Thyroid gland (tissue), 4 donors: ENCODE results near the gene MPIG6B. TPM values are rescaled to one million over a fixed set of nuclear protein-coding genes. Genes with fewer than 3 reads are reported as not detected.
A peak's percentile ranks its signal among the peaks of the same experiment; 100 is the strongest.

Source experiments
- DNase-seq, 2 donors: peaks; one replicate each; pipeline ENCODE4 v3.0.0-alpha.2; 2019
- H3K27ac ChIP-seq, 3 donors: fragments of 200-600 bp; sonication (generic); 1 replicate in 2 of 3; 2 replicates in 1 of 3; pipeline ENCODE4 v1.5.1; 2016 to 2019; ENCODE audit warnings: mild to moderate bottlenecking in 1 of 3, moderate library complexity in 1 of 3
- H3K27me3 ChIP-seq: fragments of 200-600 bp; sonication (generic); one replicate; pipeline ENCODE4 v1.5.1; 2019
- H3K36me3 ChIP-seq, 2 donors: fragments of 200-600 bp; sonication (generic); one replicate each; pipeline ENCODE4 v1.5.1; 2016 to 2019
- H3K4me1 ChIP-seq, 2 donors: fragments of 200-600 bp; sonication (generic); one replicate each; pipeline ENCODE4 v1.5.1; 2017 to 2019
- H3K4me3 ChIP-seq, 3 donors: fragments of 200-600 bp; sonication (generic); replicated peaks in 1 of 3; 1 replicate in 2 of 3; 2 replicates in 1 of 3; pipeline ENCODE4 v1.5.1; 2016; ENCODE audit warnings: mild to moderate bottlenecking in 1 of 3
- H3K9me3 ChIP-seq: fragments of 200-600 bp; sonication (generic); one replicate; pipeline ENCODE4 v1.5.1; 2017
- CTCF ChIP-seq, 6 experiments: fragments of 200-600 bp in 3 of 6; fragments of 450-650 bp in 3 of 6; sonication (generic) in 3 of 6; IDR thresholded peaks; one replicate each; pipeline ENCODE4 v1.5.1; 2016 to 2019; ENCODE audit warnings: antibody characterized with exemption in 6 of 6, mild to moderate bottlenecking in 2 of 6, inconsistent platforms in 1 of 6, moderate library complexity in 1 of 6
- POLR2A ChIP-seq, 2 donors: fragments of 450-650 bp; IDR thresholded peaks; one replicate each; pipeline ENCODE4 v1.6.1; 2017; ENCODE audit warnings: antibody characterized with exemption in 2 of 2, mild to moderate bottlenecking in 2 of 2, moderate library complexity in 1 of 2
- WGBS, 2 donors: methylation state at CpG; one replicate each; pipeline ENCODE4 v1.1.5; 2017; 5-methylcytosine and 5-hydroxymethylcytosine counted together
- intact Hi-C: fragments of 100-400 bp; cut with DNase I; formaldehyde crosslinking; loops from one replicate; pipeline ENCODE4 v1.15.1; 2023
- total RNA-seq, 4 donors: library from RNA; depleted of rRNA; stranded (reverse); fragments of >200 nt; gene quantifications; one replicate each; pipeline ENCODE4 v1.2.3, GENCODE V29; 2016

MPIG6B gene
- total RNA-seq, 4 donors from 2014 or later, result 0.54 to 1.8 TPM; not detected in 2

GRCh38 chr6:31680226-31681134, 42.7 kb upstream of the MPIG6B start, which contains the start of gene LY6G5C:
Gene LY6G5C, minus strand, starts transcription at chr6:31681067. Its CDS starts 694 bp downstream, at chr6:31680373.
- TF ChIP-seq CTCF (IDR thresholded peaks at IDR 0.05) (peak; percentile 25 to 89 (median 80)), POLR2A (IDR thresholded peaks at IDR 0.05) (no peak)
- DNase-seq, result peak; percentile 89
- WGBS, 2 donors, result 10 to 13% methylated on average over 17 of the region's 17 CpGs
- H3K27ac ChIP-seq, result peak within 1 kb of the TSS; percentile 79 to 84 (median 80)
- intact Hi-C loops, result loop anchor here (5.0 kb wide), 1 partner anchor 152 kb away; no protein-coding TSS in a partner anchor
- peaks cover 10 to 18% of the 10 kb centered on the region in 2 donors for H3K4me1 ChIP-seq
- no peaks in the 10 kb centered on the region for H3K36me3 ChIP-seq
- H3K27me3 ChIP-seq, result no peaks in the 10 kb centered on the region
- H3K4me3 ChIP-seq, result peak within 1 kb of the TSS in 2 of 3 donors; percentile 24 to 27
- H3K9me3 ChIP-seq, result no peaks in the 10 kb centered on the region

- peak overlapping the region; percentile 79 to 84 (median 80) for H3K27ac ChIP-seq
- WGBS, 2 donors, result 0% methylated on average over 11 to 27 of the region's 40 CpGs
- H3K4me1 ChIP-seq, result peaks cover 10 to 18% of the 10 kb centered on the region in 2 donors
- TF ChIP-seq CTCF (IDR thresholded peaks at IDR 0.05) (no peak), POLR2A (IDR thresholded peaks at IDR 0.05) (peak in 1 of 2 donors; percentile 42)
- H3K4me3 ChIP-seq, result peak overlapping the region in 2 of 3 donors; percentile 24 to 27
- peak; percentile 91 to 92 for DNase-seq
- intact Hi-C loops, result loop anchor here (5.0 kb wide), 1 partner anchor 151 kb away; no protein-coding TSS in a partner anchor
- no peaks in the 10 kb centered on the region for H3K9me3 ChIP-seq
- H3K36me3 ChIP-seq, result peaks cover 0 to under 1% of the 10 kb centered on the region in 2 donors
- H3K27me3 ChIP-seq, result no peaks in the 10 kb centered on the region
Measured at GRCh38 chr6:31681135-31681671, 42.0 kb upstream of the MPIG6B start.

GRCh38 chr6:31683591-31683990, 39.6 kb upstream of the MPIG6B start:
- intact Hi-C loops, result loop anchor here (5.0 kb wide), 1 partner anchor 149 kb away; no protein-coding TSS in a partner anchor
- no peak overlapping the region for H3K4me3 ChIP-seq
- no peaks in the 10 kb centered on the region for H3K9me3 ChIP-seq
- H3K27ac ChIP-seq, result no peak overlapping the region
- H3K36me3 ChIP-seq, result peaks cover 21 to 23% of the 10 kb centered on the region in 2 donors
- TF ChIP-seq POLR2A (IDR thresholded peaks at IDR 0.05) (no peak), CTCF (IDR thresholded peaks at IDR 0.05) (no peak)
- H3K27me3 ChIP-seq, result no peaks in the 10 kb centered on the region
- peak in 1 of 2 donors; percentile 16 for DNase-seq
- 68 to 74% methylated on average over 13 of the region's 13 CpGs for WGBS, 2 donors
- H3K4me1 ChIP-seq, result peaks cover 10 to 18% of the 10 kb centered on the region in 2 donors

- Histone ChIP-seq H3K27ac (no peak overlapping the region), H3K9me3 (no peaks in the 10 kb centered on the region), H3K4me1 (peaks cover 7 to 11% of the 10 kb centered on the region in 2 donors), H3K36me3 (peaks cover 41 to 48% of the 10 kb centered on the region in 2 donors), H3K27me3 (no peaks in the 10 kb centered on the region), H3K4me3 (no peak overlapping the region)
- no peak for DNase-seq
- intact Hi-C loops, result loop anchor here (5.0 kb wide), 1 partner anchor 46 kb away; no protein-coding TSS in a partner anchor
- WGBS, 2 donors, result 82 to 92% methylated on average over 5 of the region's 5 CpGs
- no peak for TF ChIP-seq CTCF (IDR thresholded peaks at IDR 0.05)
- no peak for TF ChIP-seq POLR2A (IDR thresholded peaks at IDR 0.05)
Measured at GRCh38 chr6:31686483-31686882, 36.7 kb upstream of the MPIG6B start.
